Astrocyte of the cerebellum (primary cell): ENCODE results near the gene MYO10.

Experiments used
- DNase-seq: peaks from one replicate; pipeline ENCODE4 v3.0.0-alpha.2; 2011; ENCODE audit warnings: low read depth
- H3K4me3 ChIP-seq: 2 replicates; pipeline ENCODE4 v1.5.1; 2011; ENCODE audit warnings: mild to moderate bottlenecking, low read depth, low read length, moderate library complexity
- CTCF ChIP-seq: IDR thresholded peaks from 2 replicates; pipeline ENCODE4 v1.5.1; 2012; ENCODE audit warnings: low read length, low read depth, moderate library complexity, mild to moderate bottlenecking; ENCODE audit errors: missing control alignments
- in situ Hi-C: cut with HindIII; loops from 2 replicates; pipeline ENCODE4 v1.10.0; 2017; ENCODE audit warnings: low sequenced_read_pairs

The MYO10 gene

GRCh38 chr5:16754601-16755000, 181.5 kb downstream of the MYO10 start:
- no peak for TF ChIP-seq CTCF
- DNase-seq = no peak
- in situ Hi-C loops = no loop called here
- H3K4me3 ChIP-seq = no peak overlapping the region

- in situ Hi-C loops = no loop called here
- no peak overlapping the region for H3K4me3 ChIP-seq
- no peak for DNase-seq
- no peak for TF ChIP-seq CTCF
Measured at GRCh38 chr5:16754086-16754485, 182.0 kb downstream of the MYO10 start.

GRCh38 chr5:16750445-16750844, 185.6 kb downstream of the MYO10 start:
- H3K4me3 ChIP-seq = no peak overlapping the region
- DNase-seq = no peak
- no peak for TF ChIP-seq CTCF
- in situ Hi-C loops = no loop called here

- DNase-seq = no peak
- no peak overlapping the region for H3K4me3 ChIP-seq
- no peak for TF ChIP-seq CTCF
- in situ Hi-C loops = no loop called here
Measured at GRCh38 chr5:16749626-16750025, 186.5 kb downstream of the MYO10 start.

GRCh38 chr5:16744164-16744880, 191.8 kb downstream of the MYO10 start:
- in situ Hi-C loops = no loop called here
- DNase-seq = no peak

GRCh38 chr5:16742938-16743337, 193.2 kb downstream of the MYO10 start:
- no peak for TF ChIP-seq CTCF
- H3K4me3 ChIP-seq = no peak overlapping the region
- DNase-seq = no peak
- in situ Hi-C loops = no loop called here

More at GRCh38 chr5:16744164-16744880, 191.8 kb downstream of the MYO10 start:
- H3K4me3 ChIP-seq = no peak overlapping the region
- no peak for TF ChIP-seq CTCF
